GM21619 (cell line): ENCODE results near the gene CFAP77.

Experiments used
- ATAC-seq: cut with Tn5 transposase; IDR thresholded peaks from one replicate; pipeline ENCODE4 v1.9.1; 2021; ENCODE audit not compliant: unreplicated experiment

CFAP77 gene

DNA sequence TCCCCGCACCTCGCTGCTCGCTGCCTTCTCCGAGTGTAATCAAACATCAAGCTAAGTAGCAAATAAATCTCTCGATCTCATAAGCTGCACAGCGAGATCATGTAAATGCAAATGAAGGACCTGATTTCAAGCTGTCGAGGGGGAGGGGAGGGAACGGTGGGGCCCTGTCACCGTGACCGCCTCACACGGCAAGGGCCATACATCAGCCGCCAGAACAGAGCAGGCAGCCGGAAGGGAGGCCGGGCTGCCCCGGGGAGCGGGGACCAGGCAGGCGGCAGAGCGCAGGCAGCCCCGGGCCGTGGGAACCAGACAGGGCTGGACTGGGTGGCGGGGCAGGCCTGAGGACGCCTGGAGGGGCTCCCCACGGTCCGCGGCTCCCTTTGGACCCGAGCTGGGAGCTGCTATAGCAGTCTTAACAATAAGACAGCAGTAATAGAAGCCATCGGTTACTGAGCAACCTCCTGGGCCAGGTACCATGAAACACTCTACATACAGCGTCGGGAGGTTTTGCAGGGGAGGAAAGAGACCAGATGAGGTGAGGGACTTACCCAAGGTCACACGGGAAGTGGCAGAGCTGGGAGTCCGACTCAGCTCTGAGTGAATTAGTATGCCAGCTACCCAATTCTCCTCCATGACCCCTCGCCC, 76.8 kb downstream of the CFAP77 start:
- ATAC-seq = no peak

DNA sequence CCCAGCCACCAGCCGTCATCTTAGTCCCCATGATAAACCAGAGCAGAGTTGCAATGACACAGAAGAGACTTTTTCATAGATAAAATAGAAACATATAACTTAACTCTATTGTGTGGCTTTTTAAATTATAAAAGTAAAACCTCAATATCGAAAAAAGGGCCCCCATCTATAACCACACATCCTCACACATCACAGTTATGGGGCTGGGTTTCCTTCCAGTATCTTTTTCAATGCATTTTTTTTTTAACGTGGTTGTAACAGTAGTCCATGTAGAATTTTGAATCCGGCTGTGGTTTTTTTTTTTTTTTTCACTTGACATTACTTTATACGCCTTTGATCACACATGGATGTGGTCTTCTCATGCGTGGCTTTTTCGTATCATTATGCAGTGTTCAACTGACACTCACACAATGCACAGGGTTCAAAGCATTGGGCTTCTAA, 77.4 kb downstream of the CFAP77 start:
- no peak for ATAC-seq

GRCh38 chr9:132487980-132488535, 78.0 kb downstream of the CFAP77 start:
- ATAC-seq = no peak

- ATAC-seq = no peak
Measured at GRCh38 chr9:132488626-132489025, 78.6 kb downstream of the CFAP77 start.

DNA sequence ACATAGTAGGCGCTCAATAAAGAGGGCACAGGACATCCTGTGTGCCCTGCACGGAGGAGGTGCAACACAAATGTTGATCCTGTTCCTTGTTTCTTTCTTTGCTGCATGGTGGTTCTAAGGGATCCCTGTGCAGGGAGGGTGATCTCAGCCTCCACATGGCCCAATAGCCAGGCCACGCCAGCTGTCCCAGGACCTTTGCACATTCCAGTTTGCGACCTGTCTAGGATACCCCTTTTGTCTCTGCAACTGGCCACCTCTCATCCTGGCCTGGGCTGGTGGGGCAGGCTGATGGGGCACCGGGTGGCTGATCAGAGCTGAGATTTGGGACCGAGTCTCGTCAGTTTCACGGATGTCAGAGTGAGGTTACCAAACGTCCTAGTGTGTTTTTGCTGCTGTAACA, 79.5 kb downstream of the CFAP77 start:
- no peak for ATAC-seq

DNA sequence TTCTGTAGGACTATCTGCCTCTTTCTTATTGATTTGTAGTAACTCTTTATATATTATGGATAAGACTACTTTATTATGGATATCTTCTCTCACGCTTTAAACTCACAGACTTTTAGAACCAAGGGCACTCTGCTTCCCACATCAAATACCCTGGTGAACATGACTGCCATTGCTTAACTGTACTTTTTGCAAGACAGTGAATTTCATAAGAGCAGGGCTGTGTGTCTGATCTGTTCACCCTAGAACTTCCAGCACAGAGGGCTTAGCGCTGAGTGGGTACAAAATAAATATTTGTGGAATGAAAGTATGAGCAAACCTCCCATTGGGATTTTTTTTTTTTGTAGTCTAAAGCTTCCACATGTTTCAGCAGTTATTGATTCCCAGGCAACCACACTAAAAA, 84.8 kb downstream of the CFAP77 start:
- no peak for ATAC-seq

DNA sequence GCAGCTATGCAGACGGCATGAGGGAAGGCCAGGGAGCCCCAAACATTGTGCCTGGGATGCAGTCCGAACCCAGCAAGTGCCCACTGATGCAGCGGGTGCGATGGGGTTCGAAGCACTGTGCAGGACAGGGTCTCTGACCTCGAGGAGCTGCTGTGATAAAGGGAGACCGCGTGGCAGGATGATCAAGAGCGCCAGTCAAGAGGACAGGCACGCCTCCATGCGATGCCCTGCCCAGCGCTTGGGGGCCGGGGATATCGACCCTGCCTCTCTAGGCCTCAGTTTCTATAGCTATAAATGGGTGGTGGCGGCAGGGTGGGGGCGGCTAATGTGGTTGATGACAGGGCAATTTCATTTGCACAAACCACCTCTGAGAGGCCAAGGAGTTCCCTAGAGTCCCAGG, 87.7 kb downstream of the CFAP77 start:
- ATAC-seq = no peak

DNA sequence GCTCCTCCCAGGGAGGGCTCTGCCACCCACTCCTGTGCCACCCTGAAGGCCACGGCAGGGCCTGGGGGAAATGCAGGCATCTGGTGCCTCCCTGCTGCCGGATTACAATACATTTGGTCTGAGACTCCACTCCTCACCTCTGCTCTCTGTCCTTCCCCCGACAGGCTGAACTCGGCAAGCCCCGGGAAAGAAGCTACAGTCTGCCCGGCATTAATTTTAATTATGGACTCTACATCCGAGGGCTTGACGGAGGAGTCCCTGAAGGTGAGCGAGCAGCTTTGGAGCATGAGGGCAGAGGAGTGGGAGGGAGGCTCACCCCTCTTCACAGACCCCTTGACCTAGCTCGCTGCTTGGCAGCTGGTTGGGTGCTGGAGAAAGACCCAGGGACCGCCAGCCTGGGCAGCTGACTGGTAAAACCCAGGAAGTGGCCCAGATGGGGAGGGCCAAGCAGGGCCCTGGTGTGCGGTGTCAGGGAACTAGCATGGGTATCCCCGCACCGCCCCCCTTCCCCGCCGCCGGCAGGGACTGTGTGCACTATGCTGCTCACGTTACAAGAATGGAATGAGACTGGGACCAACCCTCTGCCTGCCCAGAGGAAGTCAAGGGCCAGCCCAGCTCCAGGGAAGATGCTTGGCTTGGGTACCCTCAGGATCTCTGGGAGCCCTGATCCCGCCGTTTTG, 88.7 kb downstream of the CFAP77 start:
- no peak for ATAC-seq

- ATAC-seq = no peak
Measured at GRCh38 chr9:132499251-132499650, 89.2 kb downstream of the CFAP77 start.

DNA sequence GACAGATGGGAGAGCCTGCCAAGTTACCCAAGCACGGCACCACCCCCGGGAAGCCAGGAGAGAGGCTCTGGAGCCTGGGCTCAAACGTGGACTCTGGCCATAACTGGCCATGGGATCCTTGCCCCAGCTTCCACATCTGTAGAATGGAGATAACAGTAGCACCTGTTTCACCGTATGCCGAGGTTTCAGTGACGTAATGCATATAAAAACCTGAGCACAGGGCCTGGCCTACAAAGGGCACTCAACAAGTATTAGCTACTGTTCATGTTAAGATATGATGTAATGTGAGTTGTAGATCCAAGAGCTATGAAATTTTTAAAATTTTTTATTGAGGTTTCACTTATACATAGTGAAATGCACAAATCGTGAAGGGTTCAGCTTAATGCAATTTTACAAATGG, 90.2 kb downstream of the CFAP77 start:
- ATAC-seq = no peak

DNA sequence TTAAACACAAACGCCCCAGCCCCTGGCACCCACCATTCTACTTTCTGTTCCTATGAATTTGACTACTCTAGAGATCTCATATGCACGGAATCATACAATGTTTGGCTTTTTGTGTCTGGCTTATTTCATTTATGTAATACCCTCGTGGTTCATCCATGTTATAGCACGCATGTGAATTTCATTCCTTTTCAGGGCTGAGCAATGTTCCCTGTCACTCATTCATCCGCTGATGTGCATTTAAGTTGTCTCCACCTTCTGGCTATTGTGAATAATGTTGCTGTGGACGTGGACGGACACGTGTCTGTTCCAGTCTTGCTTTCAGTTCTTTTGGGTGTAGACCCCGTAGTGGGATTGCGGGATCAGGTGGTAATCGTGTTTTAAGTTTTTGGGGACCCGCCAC, 92.5 kb downstream of the CFAP77 start:
- no peak for ATAC-seq

DNA sequence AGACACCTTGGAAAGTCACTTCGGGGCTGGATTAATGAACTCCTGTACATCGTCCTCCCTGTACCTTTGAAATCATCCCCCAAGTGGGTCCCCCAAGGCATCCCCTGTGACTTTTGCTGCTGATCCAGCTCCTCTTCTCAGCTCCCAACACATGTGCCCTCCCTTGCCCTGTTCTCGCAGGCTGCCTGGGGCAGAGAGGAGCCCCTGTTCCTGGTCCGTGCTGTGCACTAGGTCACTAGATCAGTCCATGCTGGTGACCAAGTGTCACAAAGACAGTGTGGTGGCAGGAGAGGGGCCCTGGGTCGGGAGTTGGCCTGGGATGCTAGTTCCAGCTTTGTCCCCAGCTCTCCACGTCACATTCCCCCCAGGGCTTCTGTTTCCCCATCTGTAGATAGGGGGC, 93.1 kb downstream of the CFAP77 start:
- no peak for ATAC-seq

DNA sequence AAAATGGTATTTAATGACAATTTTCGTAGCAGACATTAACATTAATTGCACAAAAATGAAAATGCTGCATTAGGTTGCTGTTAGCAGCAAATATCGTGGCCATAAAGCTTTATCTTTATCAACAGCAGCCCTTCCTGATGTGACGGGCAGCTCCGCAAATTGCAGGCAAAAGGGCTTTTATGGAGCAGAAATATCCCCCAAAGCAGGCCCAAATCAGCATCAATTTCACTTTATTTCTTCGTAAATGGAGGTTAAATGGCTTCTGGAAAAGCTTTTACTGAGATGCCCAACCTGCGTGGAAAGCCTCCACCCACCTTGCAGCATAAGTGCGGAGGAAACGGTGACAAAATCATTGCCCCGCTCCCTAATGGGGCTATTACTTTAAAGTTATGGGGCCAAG, 94.5 kb downstream of the CFAP77 start:
- ATAC-seq = no peak

GRCh38 chr9:132505991-132506655, 96.1 kb downstream of the CFAP77 start:
- no peak for ATAC-seq

GRCh38 chr9:132506977-132507669, 97.1 kb downstream of the CFAP77 start:
- no peak for ATAC-seq

GRCh38 chr9:132507670-132508469, 97.9 kb downstream of the CFAP77 start:
- no peak for ATAC-seq

DNA sequence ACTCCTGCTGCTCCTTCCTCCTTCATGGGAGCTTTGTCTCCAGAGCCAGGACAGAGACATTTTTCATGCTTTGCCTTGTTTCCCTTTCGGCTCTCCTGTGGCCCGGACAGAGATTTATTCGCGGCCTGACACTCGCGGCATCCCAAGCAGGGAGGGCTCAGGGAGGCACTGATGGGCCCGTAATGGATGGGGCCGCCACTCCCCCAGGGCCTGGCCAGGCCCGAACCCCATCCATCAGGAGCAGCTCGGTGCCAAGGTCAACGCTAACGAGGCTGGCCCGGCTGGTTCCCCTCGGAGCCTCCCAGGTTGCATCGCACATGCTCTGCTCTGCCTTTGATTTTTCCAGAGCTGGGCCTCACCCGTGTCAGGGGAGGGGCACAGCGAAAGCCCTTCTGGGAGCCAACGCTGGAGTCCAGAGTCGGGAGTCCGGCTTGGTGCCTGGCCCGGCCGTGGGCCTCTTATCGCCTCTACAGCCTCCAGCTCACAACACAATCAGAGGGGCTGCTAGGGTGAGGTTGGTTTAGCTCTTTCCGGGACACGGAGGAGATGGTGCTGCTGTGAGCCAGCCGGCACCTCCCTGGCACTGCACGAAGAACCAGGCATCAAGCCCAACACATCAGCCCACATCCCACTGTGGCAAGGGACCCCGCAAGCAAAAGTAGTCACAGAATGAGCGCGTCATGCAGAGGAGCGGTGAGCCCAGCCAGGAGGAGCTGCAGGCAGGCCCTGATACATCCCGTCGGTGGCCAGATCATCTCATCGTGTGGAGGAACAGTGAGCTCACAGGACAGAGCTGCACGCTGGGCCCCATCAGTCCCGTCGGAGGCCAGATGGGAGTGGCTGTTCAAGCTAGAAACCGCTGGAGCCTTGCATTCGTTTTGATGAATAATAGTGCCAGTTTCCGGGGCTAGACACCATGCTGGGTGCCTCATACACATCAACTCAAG, 100.2 kb downstream of the CFAP77 start:
- ATAC-seq = no peak

GRCh38 chr9:132511191-132511999, 101.4 kb downstream of the CFAP77 start:
- no peak for ATAC-seq

DNA sequence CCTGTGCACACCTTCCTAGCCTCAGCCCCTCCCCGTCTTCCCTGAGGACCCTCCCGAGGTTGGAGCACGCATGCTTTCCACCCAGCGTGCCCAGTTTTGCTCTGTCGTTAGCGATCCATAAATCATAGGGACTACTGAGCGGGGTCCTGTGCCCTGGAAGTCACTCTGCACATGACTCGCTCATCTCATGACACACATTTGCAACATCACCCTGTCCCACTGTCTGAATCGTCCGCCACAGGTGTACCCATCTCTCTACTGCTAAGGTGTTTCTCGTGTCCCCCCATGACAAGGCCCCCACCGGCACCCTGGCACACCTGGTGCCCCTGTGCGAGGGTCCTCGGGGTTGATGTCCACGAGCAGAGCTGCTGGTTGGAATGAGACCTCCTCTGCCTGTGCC, 103.4 kb downstream of the CFAP77 start:
- no peak for ATAC-seq
